Measurements from ENCODE around the gene DIO3.

- TF ChIP-seq ARNTL (CRISPR knock-in tag; IDR thresholded peaks at IDR 0.05; ENCODE audit: borderline replicate concordance, low read depth) (no peak), ZFP30 (CRISPR knock-in tag; IDR thresholded peaks at IDR 0.05) (no peak), TCF4 (CRISPR knock-in tag; IDR thresholded peaks at IDR 0.05; ENCODE audit: borderline replicate concordance) (no peak), PPARA (CRISPR knock-in tag; IDR thresholded peaks at IDR 0.05; ENCODE audit: borderline replicate concordance) (no peak), ZC3H10 (CRISPR knock-in tag; IDR thresholded peaks at IDR 0.05) (no peak)
Observed at GRCh38 chr14:101589486-101590015, 28.3 kb downstream of the DIO3 start.

Measured in SK-N-SH treated with all-trans-retinoic acid at 6 μM for 48 hours (cell line).